MM.1S (cell line): ENCODE results near the gene CMTM4.

Experiments used
- EZH2 ChIP-seq: fragments of 300-600 bp; sonication (generic); optimal IDR thresholded peaks from 2 replicates; pipeline ENCODE3; 2017; ENCODE audit warnings: low read depth, mild to moderate bottlenecking, antibody characterized with exemption, low read length, mixed read lengths
- EZH2phosphoT487 ChIP-seq: fragments of 300-600 bp; sonication (generic); IDR thresholded peaks from 2 replicates; pipeline ENCODE4 v1.6.1; 2018; ENCODE audit warnings: antibody characterized with exemption, low read length
- TF ChIP-seq, protein P1 (sequence below): fragments of 300-600 bp; sonication (generic); IDR thresholded peaks from 2 replicates; pipeline ENCODE4 v1.5.1; 2016; ENCODE audit warnings: antibody characterized with exemption, low read length, mixed read lengths

DNA sequence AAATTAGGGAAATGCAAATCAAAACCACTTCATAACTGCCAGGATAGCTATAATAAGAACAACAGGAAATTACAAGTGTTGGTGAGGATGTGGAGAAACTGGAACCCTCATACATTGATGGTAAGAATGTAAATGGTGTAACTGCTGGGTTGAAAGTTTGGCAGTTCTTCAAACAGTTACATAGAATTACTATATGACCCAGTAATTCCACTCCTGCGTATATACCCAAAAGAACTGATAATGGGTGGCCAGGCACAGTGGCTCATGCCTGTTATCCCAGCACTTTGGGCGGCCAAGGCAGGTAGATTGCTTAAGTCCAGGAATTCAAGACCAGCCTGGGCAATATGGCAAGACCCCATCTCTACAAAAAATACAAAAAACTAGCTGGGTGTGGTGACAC lies 4.5 kb upstream of the CMTM4 start:
- TF ChIP-seq, protein P1, sequence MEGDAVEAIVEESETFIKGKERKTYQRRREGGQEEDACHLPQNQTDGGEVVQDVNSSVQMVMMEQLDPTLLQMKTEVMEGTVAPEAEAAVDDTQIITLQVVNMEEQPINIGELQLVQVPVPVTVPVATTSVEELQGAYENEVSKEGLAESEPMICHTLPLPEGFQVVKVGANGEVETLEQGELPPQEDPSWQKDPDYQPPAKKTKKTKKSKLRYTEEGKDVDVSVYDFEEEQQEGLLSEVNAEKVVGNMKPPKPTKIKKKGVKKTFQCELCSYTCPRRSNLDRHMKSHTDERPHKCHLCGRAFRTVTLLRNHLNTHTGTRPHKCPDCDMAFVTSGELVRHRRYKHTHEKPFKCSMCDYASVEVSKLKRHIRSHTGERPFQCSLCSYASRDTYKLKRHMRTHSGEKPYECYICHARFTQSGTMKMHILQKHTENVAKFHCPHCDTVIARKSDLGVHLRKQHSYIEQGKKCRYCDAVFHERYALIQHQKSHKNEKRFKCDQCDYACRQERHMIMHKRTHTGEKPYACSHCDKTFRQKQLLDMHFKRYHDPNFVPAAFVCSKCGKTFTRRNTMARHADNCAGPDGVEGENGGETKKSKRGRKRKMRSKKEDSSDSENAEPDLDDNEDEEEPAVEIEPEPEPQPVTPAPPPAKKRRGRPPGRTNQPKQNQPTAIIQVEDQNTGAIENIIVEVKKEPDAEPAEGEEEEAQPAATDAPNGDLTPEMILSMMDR: no peak
- TF ChIP-seq EZH2phosphoT487: no peak
- no peak for TF ChIP-seq EZH2
